Measurements from ENCODE around the gene NPW. TPM values are rescaled to one million over a fixed set of nuclear protein-coding genes. Genes with fewer than 3 reads are reported as not detected.
"Not testable (repeated sequence)": the region's sequence is repeated elsewhere in the genome, so short reads cannot be mapped to it uniquely, and the experiment has no call there.

NPW gene
- total and polyA plus RNA-seq, 4 experiments from 2014 or later: not detected

DNA sequence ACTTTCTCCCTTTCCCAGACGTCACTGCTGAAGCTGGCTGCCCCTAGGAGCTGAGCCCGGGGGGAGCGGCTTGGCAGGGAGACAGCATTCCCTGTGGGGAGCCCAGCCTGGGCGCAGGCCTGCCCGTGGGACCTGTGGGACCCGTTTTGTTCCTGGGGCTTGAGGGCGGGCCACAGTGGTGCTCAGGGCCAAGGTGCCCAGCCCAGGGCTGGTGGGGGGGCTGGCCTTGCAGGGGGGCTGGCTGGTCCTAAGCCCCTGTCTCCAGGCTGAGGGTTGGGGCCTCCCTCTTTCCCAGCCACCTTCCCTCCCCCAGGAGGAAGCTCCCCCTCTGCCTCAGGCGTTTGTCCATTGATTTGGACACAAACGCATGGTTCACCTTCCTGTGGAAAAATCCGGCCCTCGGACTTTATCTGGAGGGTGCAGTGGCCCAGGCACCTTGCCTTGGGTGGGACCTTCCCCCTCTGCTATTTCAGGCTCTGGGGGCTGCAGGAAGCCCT is 11.5 kb downstream of the NPW start:
- no peaks in the 10 kb centered on the region for H3K27me3 Mint-ChIP-seq
- H3K36me3 ChIP-seq (ENCODE audit: insufficient read depth, low read length): no peaks in the 10 kb centered on the region
- CTCF ChIA-PET (ENCODE audit: partially characterized antibody): interaction anchor here (1.8 kb wide), 1 partner anchor 110 kb away, joined by 10 read pairs; no protein-coding TSS in a partner anchor
- DNase-seq: no peak
- H3K4me1 ChIP-seq (ENCODE audit: insufficient read depth, low read length): peaks cover 10% of the 10 kb centered on the region
- no peak overlapping the region for H3K4me3 Mint-ChIP-seq
- POLR2A ChIA-PET (ENCODE audit: partially characterized antibody): no interaction called here
- intact Hi-C loops (cut with micrococcal nuclease): no loop called here
- H3K27me3 ChIP-seq (ENCODE audit: insufficient read depth, low read length): no peaks in the 10 kb centered on the region
- no peaks in the 10 kb centered on the region for H3K9me3 ChIP-seq (ENCODE audit: control insufficient read depth in 1 of 2, low read length in 2 of 2)
- no peak overlapping the region for H3K27ac ChIP-seq (ENCODE audit: low read depth, low read length)
- no peaks in the 10 kb centered on the region for H3K9me3 Mint-ChIP-seq
- H3K36me3 Mint-ChIP-seq: no peaks in the 10 kb centered on the region
- H3K4me1 Mint-ChIP-seq: peaks cover 3 to 6% (median 5%) of the 10 kb centered on the region in 4 donors
- no peak overlapping the region for H3K27ac Mint-ChIP-seq
- H3K4me3 ChIP-seq (ENCODE audit: low read length in 2 of 2): no peak overlapping the region

- no peaks in the 10 kb centered on the region for H3K9me3 Mint-ChIP-seq
Observed at GRCh38 chr16:2032285-2033056, 12.9 kb downstream of the NPW start.

DNA sequence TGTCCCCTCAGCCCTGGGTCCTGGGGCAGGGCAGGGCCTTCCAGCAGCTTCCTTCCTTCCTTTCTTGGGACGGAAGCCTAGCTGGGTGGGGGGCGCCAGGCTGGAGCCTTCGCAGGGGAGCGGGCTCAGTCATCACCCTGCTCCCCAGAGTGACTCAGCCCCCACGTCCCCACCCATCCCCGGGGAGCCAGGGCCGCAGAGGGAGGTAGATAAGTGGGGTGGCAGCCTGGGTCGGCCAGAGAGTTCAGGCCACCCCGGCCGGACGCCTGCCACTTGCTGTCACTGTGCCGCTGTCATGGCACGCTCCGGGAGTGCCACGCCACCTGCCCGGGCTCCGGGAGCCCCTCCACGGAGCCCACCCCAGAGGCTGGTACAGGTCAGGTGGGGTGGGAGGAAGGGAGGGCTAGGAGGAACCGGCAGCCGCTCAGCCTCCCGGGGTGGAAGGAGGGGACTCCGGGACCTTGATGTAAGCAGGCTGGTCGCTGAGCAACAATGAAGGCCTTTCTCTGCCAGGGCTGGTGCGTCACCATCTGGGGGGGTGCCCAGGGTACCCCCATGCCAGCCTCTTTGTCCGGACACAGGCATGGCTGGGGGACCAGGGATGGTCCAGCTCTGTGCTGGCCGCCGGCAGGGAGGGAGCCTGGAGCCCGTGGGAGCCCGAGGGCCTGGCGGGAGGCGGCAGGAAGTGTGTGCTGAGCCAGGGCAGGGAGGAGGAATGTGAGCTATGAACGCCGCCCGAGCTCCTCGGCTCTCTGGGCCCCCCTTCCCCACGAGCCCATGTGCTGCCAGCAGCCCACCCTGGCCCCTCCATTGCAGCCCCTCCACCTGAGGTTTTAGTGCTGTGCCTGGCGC is 13.7 kb downstream of the NPW start:
- Histone ChIP-seq H3K4me1 (ENCODE audit: insufficient read depth, low read length) (no peaks in the 10 kb centered on the region), H3K9me3 (ENCODE audit: control insufficient read depth in 1 of 2, low read length in 2 of 2) (no peaks in the 10 kb centered on the region), H3K27me3 (ENCODE audit: insufficient read depth, low read length) (no peaks in the 10 kb centered on the region), H3K36me3 (ENCODE audit: insufficient read depth, low read length) (no peaks in the 10 kb centered on the region), H3K27ac (ENCODE audit: low read depth, low read length) (no peak overlapping the region), H3K4me3 (ENCODE audit: low read length in 2 of 2) (no peak overlapping the region)
- intact Hi-C loops (cut with micrococcal nuclease): no loop called here
- ChIA-PET CTCF (ENCODE audit: partially characterized antibody) (interaction anchor here (1.8 kb wide), 1 partner anchor 107 kb away, joined by 10 read pairs; no protein-coding TSS in a partner anchor), POLR2A (ENCODE audit: partially characterized antibody) (no interaction called here)
- Mint-ChIP-seq H3K4me1 (no peaks in the 10 kb centered on the region), H3K36me3 (no peaks in the 10 kb centered on the region), H3K27ac (no peak overlapping the region), H3K27me3 (no peaks in the 10 kb centered on the region), H3K4me3 (no peak overlapping the region), H3K9me3 (no peaks in the 10 kb centered on the region)
- DNase-seq: no peak

More at GRCh38 chr16:2032285-2033056, 12.9 kb downstream of the NPW start:
- Histone ChIP-seq H3K27me3 (ENCODE audit: insufficient read depth, low read length) (no peaks in the 10 kb centered on the region), H3K27ac (ENCODE audit: low read depth, low read length) (no peak overlapping the region), H3K4me3 (ENCODE audit: low read length in 2 of 2) (no peak overlapping the region), H3K9me3 (ENCODE audit: control insufficient read depth in 1 of 2, low read length in 2 of 2) (no peaks in the 10 kb centered on the region), H3K36me3 (ENCODE audit: insufficient read depth, low read length) (no peaks in the 10 kb centered on the region), H3K4me1 (ENCODE audit: insufficient read depth, low read length) (peaks cover 4% of the 10 kb centered on the region)
- ChIA-PET POLR2A (ENCODE audit: partially characterized antibody) (no interaction called here), CTCF (ENCODE audit: partially characterized antibody) (interaction anchor here (1.8 kb wide), 1 partner anchor 108 kb away, joined by 10 read pairs; no protein-coding TSS in a partner anchor)
- Mint-ChIP-seq H3K36me3 (no peaks in the 10 kb centered on the region), H3K27ac (peak overlapping the region in 1 of 7 donors; percentile 52), H3K27me3 (no peaks in the 10 kb centered on the region), H3K4me3 (no peak overlapping the region), H3K4me1 (peaks cover 1 to 4% (median 3%) of the 10 kb centered on the region in 4 donors)
- DNase-seq: peak in 1 of 5 donors; percentile 26
- intact Hi-C loops (cut with micrococcal nuclease): no loop called here

DNA sequence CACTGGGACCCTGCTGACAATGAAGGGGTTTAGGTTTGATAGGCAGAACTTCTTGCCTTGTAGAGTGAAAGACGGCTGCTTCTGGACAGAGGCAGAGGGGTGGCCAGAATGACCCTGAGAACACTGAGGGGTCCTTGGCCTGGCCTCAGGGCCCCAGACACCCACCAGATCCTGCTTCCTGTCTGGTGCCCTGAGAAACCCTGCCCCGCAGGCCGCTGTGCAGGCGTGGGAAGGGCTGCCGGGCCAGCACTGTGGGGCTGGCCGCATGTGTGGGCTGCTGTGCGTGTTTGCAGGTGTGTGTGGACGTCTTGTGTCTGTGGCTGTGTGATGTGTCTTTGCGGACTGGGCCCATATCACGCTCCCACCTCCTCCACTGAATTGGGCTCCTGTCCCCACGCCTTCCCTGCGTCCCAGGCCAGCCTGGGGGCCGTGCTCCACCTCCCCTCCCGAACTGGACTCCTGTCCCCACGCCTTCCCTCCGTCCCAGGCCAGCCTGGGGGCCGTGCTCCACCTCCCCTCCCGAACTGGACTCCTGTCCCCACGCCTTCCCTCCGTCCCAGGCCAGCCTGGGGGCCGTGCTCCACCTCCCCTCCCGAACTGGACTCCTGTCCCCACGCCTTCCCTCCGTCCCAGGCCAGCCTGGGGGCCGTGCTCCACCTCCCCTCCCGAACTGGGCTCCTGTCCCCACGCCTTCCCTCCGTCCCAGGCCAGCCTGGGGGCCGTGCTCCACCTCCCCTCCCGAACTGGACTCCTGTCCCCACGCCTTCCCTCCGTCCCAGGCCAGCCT is 14.5 kb downstream of the NPW start:
- intact Hi-C loops (cut with micrococcal nuclease); H3K27me3 Mint-ChIP-seq; H3K4me1 ChIP-seq (ENCODE audit: insufficient read depth, low read length); H3K4me3 Mint-ChIP-seq; H3K4me1 Mint-ChIP-seq; H3K9me3 ChIP-seq (ENCODE audit: control insufficient read depth in 1 of 2, low read length in 2 of 2); H3K4me3 ChIP-seq (ENCODE audit: low read length in 2 of 2); H3K27ac ChIP-seq (ENCODE audit: low read depth, low read length); H3K27ac Mint-ChIP-seq; POLR2A ChIA-PET (ENCODE audit: partially characterized antibody); H3K9me3 Mint-ChIP-seq; H3K27me3 ChIP-seq (ENCODE audit: insufficient read depth, low read length); H3K36me3 ChIP-seq (ENCODE audit: insufficient read depth, low read length); DNase-seq; H3K36me3 Mint-ChIP-seq: not testable (repeated sequence)
- CTCF ChIA-PET (ENCODE audit: partially characterized antibody): interaction anchor here (1.8 kb wide), 1 partner anchor 106 kb away, joined by 4 read pairs; no protein-coding TSS in a partner anchor

- no peaks in the 10 kb centered on the region for H3K36me3 Mint-ChIP-seq
- no peaks in the 10 kb centered on the region for H3K4me1 ChIP-seq (ENCODE audit: insufficient read depth, low read length)
- ChIA-PET CTCF (ENCODE audit: partially characterized antibody) (interaction anchor here (1.8 kb wide), 1 partner anchor 106 kb away, joined by 4 read pairs; no protein-coding TSS in a partner anchor), POLR2A (ENCODE audit: partially characterized antibody) (interaction anchor here (0.7 kb wide), 1 partner anchor 13 kb away, joined by 3 read pairs; the partner anchor contains the start of genes NTHL1 and TSC2)
- no peak for DNase-seq
- intact Hi-C loops (cut with micrococcal nuclease): no loop called here
- H3K27me3 Mint-ChIP-seq: no peaks in the 10 kb centered on the region
- no peak overlapping the region for H3K4me3 ChIP-seq (ENCODE audit: low read length in 2 of 2)
- H3K9me3 ChIP-seq (ENCODE audit: control insufficient read depth in 1 of 2, low read length in 2 of 2): no peaks in the 10 kb centered on the region
- no peak overlapping the region for H3K27ac ChIP-seq (ENCODE audit: low read depth, low read length)
- H3K27me3 ChIP-seq (ENCODE audit: insufficient read depth, low read length): no peaks in the 10 kb centered on the region
- H3K27ac Mint-ChIP-seq: no peak overlapping the region
- no peaks in the 10 kb centered on the region for H3K36me3 ChIP-seq (ENCODE audit: insufficient read depth, low read length)
- no peaks in the 10 kb centered on the region for H3K9me3 Mint-ChIP-seq
- no peaks in the 10 kb centered on the region for H3K4me1 Mint-ChIP-seq
- no peak overlapping the region for H3K4me3 Mint-ChIP-seq
Observed at GRCh38 chr16:2034696-2035430, 15.3 kb downstream of the NPW start.

GRCh38 chr16:2035431-2036199 is 16.0 kb downstream of the NPW start:
- CTCF ChIA-PET (ENCODE audit: partially characterized antibody): interaction anchor here (1.8 kb wide), 1 partner anchor 105 kb away, joined by 4 read pairs; no protein-coding TSS in a partner anchor
- H3K27ac Mint-ChIP-seq: no peak overlapping the region
- DNase-seq: no peak

More at GRCh38 chr16:2035431-2036199, 16.0 kb downstream of the NPW start:
- Histone ChIP-seq H3K27me3 (ENCODE audit: insufficient read depth, low read length) (no peaks in the 10 kb centered on the region), H3K9me3 (ENCODE audit: control insufficient read depth in 1 of 2, low read length in 2 of 2) (no peaks in the 10 kb centered on the region), H3K36me3 (ENCODE audit: insufficient read depth, low read length) (no peaks in the 10 kb centered on the region), H3K4me3 (ENCODE audit: low read length in 2 of 2) (no peak overlapping the region), H3K27ac (ENCODE audit: low read depth, low read length) (no peak overlapping the region), H3K4me1 (ENCODE audit: insufficient read depth, low read length) (no peaks in the 10 kb centered on the region)
- Mint-ChIP-seq H3K36me3 (no peaks in the 10 kb centered on the region), H3K27me3 (no peaks in the 10 kb centered on the region), H3K4me3 (no peak overlapping the region), H3K9me3 (no peaks in the 10 kb centered on the region), H3K4me1 (no peaks in the 10 kb centered on the region)
- intact Hi-C loops (cut with micrococcal nuclease): no loop called here
- POLR2A ChIA-PET (ENCODE audit: partially characterized antibody): interaction anchor here (0.7 kb wide), 1 partner anchor 12 kb away, joined by 3 read pairs; the partner anchor contains the start of genes NTHL1 and TSC2
